ENCODE measurements around the gene MRPL16.

The MRPL16 gene

DNA sequence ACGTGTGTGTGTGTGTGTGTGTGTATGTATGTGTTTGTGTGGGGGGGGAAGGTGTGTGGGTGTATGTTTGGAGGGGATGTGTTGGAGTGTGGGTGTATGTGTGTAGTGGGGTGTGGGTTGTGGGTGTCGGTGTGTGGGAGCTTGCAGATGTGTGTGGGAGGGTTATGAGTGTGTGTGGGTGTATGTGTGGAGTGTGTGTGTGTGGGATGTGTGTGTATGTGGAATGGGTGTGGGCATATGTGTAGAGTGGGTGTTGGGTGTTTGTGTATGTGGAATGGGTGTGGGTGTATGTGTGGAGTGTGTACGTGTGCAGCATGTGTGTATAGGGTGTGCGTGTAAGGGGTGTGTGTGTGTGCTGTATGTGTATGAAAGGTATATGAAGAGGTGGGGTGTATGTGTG lies 40.8 kb downstream of the MRPL16 start:
- no peak for DNase-seq

DNA sequence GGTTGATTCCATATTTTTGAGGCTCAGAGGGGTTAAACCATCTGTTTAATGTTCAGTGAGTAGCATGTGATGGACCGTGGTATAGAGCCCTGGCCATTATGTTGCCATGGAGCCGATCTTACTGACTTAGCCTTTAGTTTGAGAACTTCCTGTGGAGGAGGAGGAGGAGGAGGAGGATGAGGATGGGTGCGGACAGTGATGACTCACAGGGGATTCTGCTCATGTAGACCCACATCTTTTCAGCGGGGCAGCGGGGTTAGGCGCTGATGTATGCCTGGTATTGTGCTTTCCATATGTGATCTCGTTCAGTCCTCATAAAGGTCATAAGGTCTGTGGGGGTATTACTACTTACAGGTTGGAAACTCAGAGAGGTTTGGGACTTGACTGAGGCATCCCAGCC lies 41.5 kb downstream of the MRPL16 start:
- DNase-seq: no peak

DNA sequence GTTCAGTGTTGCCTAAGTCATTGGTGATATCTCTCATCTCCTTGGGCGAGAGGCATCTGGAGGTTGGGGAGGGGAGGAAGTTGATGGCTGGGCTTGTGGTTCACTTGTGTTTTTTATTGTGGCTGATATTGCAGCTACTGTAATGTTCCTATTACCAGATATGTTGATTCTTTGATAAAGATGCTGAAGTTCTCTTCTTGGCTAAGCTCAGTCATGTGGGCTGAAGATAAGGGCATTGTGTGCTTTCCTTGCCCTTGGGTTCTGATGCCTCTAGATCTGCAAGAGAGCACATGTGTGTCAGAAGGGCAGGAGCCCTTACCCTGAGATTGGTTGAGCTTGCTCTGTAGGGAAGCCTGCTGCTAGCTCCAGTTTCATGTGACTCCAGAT lies 43.4 kb downstream of the MRPL16 start:
- no peak for DNase-seq

DNA sequence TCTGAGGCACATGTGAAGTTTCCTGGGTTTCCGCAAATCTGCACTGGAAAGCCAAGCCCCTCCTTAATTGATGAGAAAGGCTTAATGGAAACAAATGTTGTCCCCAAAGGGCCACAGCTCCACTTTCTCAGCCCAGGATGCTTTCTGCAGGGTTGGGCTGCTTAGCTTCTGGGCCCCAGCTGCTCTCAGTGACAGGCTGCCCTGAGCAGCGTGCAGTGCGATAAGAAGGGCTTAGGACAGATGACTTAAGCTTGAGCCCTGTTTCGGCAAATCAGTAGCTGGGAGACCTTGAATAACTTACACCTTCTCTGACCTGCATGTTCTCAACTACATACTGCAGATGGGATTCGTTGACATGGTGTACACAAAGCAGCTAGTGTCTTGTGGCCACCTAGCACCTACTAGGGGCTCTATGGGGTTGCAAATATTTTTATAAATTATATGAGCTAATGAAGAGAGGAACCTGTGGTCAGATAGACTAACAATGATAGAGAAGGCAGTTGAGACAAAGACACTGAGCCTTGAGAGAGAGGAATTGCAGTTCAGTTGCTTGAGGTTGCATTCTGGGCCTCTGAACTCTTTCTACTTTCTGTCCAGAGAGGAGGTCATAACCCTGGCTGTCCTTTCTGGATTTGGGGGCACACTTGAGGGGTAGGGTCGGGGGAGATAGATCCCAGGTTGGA lies 43.9 kb downstream of the MRPL16 start:
- DNase-seq: no peak

DNA sequence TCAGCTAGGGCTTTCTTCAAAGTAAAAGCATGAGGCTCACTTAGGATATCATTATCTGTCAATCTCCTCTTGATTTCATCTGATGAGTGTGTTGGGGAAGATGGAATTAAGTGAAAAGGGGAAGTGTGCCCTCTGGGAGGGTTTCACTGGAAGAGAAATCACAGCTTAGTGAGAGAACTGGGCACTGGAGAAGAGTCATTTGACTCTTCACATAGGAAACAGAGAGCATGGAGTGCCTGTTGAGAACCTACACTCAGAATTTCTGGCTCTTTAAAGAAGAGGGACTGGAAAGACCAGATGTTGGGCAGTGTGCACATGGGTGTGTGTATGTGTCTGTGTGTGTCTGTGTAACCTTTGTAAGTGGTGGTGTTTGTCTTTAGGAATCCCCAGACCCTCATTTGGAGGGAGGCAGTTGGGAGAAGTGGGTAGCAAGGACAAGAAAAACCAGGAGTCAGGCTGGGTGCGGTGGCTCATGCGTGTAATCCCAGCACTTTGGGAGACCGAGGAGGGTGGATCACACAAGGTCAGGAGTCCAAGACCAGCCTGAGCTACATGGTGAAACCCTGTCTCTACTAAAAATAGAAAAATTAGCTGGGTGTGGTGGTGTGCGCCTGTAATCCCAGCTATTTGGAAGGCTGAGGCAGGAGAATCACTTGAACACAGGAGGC lies 45.4 kb downstream of the MRPL16 start:
- no peak for DNase-seq

DNA sequence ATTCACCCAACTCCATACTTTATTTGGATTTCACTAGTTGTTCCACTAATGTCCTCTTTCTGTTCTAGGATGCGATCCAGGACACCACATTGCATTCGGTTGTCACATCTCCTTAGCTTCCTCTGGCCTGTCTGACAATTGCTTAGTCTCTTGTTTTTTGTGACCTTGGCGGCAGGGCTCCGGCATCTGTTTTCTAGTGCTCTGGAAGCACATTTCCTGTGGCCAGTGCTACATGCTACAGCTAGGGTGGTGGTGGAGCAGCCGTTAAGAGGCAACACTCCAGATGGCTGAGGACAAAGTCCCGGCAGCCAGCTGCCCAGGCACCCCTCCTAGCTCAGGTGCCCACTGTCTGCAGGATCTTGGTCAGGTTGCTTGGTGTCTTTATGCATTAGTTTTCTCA lies 48.6 kb downstream of the MRPL16 start:
- no peak for DNase-seq

DNA sequence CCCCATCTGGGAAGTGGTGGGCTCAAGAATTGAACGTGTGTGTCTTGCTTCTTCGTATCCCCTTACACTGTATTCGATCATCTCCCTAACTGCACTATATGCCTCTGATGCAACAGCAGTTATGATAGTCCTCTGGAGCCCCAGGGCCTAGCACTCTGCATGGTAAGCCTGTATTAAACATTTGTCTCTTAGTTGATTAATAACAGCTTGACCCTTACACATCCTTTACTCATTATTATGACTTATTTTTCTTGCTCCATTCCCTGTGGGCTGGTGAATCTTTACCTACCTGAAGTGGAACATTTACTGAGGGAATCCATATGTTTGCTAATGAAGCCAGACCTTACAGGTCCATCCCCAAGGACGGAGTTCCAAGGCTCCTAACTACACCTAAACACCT lies 49.8 kb downstream of the MRPL16 start:
- DNase-seq: no peak

DNA sequence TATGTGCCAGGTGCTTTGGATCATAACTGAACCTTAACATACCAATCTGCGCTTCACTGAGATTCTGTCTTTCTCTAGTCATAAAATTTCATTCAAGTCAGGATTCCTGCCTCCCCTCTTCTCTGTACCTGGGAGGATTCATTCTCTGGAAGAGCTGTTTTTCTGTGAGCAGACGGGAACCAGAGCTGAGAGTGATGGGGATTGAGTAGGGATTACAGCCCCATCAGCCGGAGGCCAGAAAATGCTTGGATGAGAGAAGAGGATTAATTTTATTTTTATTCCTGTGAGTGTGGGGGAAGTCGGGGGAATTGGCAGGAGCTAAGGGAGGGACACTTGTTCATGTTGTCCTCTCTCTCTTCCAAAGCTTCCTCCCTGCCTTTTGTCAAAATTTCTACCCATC lies 50.7 kb downstream of the MRPL16 start:
- DNase-seq: no peak

DNA sequence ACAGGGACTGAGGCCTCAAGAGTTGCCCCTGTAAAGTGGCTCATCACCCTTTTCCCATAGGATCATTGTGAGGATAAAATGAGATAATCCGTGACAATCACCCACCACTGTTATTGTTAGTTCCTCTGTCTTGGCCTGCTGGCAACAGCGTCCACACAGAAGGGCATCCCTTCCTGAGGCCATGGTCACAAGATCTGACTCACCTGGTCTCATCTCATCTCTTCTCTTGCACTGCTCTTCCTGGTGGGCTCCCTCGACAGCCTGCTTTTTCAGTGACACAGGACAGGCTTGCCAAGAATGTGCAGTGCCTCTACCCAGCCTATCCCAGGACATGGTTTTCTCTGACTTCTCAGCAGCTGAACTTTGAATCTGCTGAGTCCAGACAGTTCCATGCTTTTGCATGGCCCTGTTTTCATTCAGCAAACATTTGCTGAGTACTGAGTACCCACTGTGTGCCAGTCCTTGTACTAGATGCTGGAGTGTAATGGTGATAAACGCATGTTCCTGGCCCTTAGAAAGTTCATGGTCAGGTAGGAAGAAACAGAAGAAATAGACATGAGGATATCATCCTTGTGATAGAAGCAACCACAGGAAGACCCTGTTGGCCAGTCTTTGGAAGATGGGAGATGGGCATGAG lies 52.1 kb downstream of the MRPL16 start:
- DNase-seq: no peak

DNA sequence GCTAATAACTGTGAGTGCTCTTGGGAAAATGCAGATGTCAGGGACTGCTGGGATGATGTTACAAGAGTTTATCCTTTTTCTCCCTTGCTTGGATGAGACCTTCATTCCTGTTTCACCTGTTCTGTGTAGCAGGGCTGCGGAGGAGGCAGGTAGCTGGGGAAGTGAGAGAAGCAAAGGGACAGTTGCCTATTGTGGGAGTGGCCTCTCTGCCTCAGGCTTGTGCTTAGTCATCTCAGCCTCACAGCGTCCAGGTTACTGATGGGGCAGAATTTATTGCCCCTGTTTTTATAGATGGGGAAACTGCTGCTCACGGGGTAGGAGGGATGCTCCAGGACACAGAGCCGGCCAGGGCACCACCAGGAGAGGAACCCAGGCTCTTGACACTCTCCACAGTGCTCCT lies 53.7 kb downstream of the MRPL16 start:
- DNase-seq: no peak

DNA sequence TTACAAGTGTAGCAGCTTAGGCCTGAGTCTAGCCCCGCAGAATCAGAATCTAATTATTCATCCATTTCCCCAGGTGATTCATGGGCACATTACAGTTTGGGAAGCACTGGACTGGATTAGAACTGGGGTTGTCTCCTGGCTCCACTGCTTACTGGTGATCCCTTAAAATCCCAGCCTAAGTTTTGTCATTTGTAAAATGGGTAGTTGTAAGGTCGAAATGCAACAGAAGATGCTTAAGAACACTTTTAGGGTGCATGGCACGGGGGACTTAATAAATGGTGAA lies 54.1 kb downstream of the MRPL16 start:
- DNase-seq: no peak
